Endometrial microvascular endothelial cells (primary cell): ENCODE measurements around the gene ITGA1. TPM values are rescaled to one million over a fixed set of nuclear protein-coding genes. Genes with fewer than 3 reads are reported as not detected.

Source experiments
- in situ Hi-C: cut with HindIII; loops from 2 replicates; pipeline ENCODE4 v1.10.0; 2017; ENCODE audit warnings: low sequenced_read_pairs, low pct_unique_long_range_greater_than_20kb; ENCODE audit errors: inconsistent ontology term
- total RNA-seq: library from RNA; depleted of rRNA; stranded (reverse); fragments of >200 nt; gene quantifications from one replicate; pipeline ENCODE4 v1.2.3, GENCODE V29; 2015; ENCODE audit errors: inconsistent ontology term

The ITGA1 gene
- total RNA-seq, 1 donor from 2014 or later: 3.4 TPM

- in situ Hi-C loops: no loop called here
Measured at GRCh38 chr5:52910071-52910470, 122.4 kb downstream of the ITGA1 start.

- in situ Hi-C loops: no loop called here
Measured at GRCh38 chr5:52915176-52915875, 127.6 kb downstream of the ITGA1 start.

- in situ Hi-C loops: no loop called here
Measured at GRCh38 chr5:52920929-52921328, 133.2 kb downstream of the ITGA1 start.

GRCh38 chr5:52922384-52922783 lies 134.7 kb downstream of the ITGA1 start:
- in situ Hi-C loops: no loop called here

- in situ Hi-C loops: no loop called here
Measured at GRCh38 chr5:52924456-52924855, 136.7 kb downstream of the ITGA1 start.

- in situ Hi-C loops: no loop called here
Measured at GRCh38 chr5:52925001-52925400, 137.3 kb downstream of the ITGA1 start.

- in situ Hi-C loops: no loop called here
Measured at GRCh38 chr5:52928689-52929088, 141.0 kb downstream of the ITGA1 start.

- in situ Hi-C loops: no loop called here
Measured at GRCh38 chr5:52938226-52938625, 150.5 kb downstream of the ITGA1 start.

- in situ Hi-C loops: no loop called here
Measured at GRCh38 chr5:52943285-52943684, 155.6 kb downstream of the ITGA1 start.

- in situ Hi-C loops: no loop called here
Measured at GRCh38 chr5:52943808-52944207, 156.1 kb downstream of the ITGA1 start.

- in situ Hi-C loops: no loop called here
Measured at GRCh38 chr5:52945040-52945439, 157.3 kb downstream of the ITGA1 start.

- in situ Hi-C loops: no loop called here
Measured at GRCh38 chr5:52947208-52947607, 159.5 kb downstream of the ITGA1 start.

GRCh38 chr5:52947851-52948250 lies 160.1 kb downstream of the ITGA1 start:
- in situ Hi-C loops: no loop called here

GRCh38 chr5:52948418-52949076 lies 160.8 kb downstream of the ITGA1 start:
- in situ Hi-C loops: no loop called here

- in situ Hi-C loops: no loop called here
Measured at GRCh38 chr5:52950686-52951085, 163.0 kb downstream of the ITGA1 start.

GRCh38 chr5:52952483-52952882 lies 164.8 kb downstream of the ITGA1 start:
- in situ Hi-C loops: no loop called here

GRCh38 chr5:52956014-52956413 lies 168.3 kb downstream of the ITGA1 start:
- in situ Hi-C loops: no loop called here

- in situ Hi-C loops: no loop called here
Measured at GRCh38 chr5:52956915-52957747, 169.4 kb downstream of the ITGA1 start.

GRCh38 chr5:52961274-52961681 lies 173.6 kb downstream of the ITGA1 start:
- in situ Hi-C loops: no loop called here

GRCh38 chr5:52963636-52964035 lies 175.9 kb downstream of the ITGA1 start:
- in situ Hi-C loops: no loop called here
